GM21390 (cell line): ENCODE measurements around the gene PEPD.

Source experiments
- ATAC-seq: cut with Tn5 transposase; IDR thresholded peaks from one replicate; pipeline ENCODE4 v1.9.1; 2021; ENCODE audit not compliant: unreplicated experiment

Gene PEPD

GRCh38 chr19:33547676-33548075 lies 26.1 kb upstream of the PEPD start:
- ATAC-seq: no peak

GRCh38 chr19:33546656-33547055 lies 25.1 kb upstream of the PEPD start:
- no peak for ATAC-seq

GRCh38 chr19:33545217-33545981 lies 23.8 kb upstream of the PEPD start:
- ATAC-seq: no peak

GRCh38 chr19:33535226-33535625 lies 13.6 kb upstream of the PEPD start:
- ATAC-seq: no peak

GRCh38 chr19:33532859-33533460 lies 11.4 kb upstream of the PEPD start:
- ATAC-seq: no peak

GRCh38 chr19:33530842-33531241 lies 9.3 kb upstream of the PEPD start:
- no peak for ATAC-seq

GRCh38 chr19:33530296-33530695 lies 8.7 kb upstream of the PEPD start:
- no peak for ATAC-seq

- ATAC-seq: no peak
Observed at GRCh38 chr19:33529094-33529676, 7.6 kb upstream of the PEPD start.

GRCh38 chr19:33528404-33528803 lies 6.8 kb upstream of the PEPD start:
- no peak for ATAC-seq

- ATAC-seq: no peak
Observed at GRCh38 chr19:33527125-33527524, 5.5 kb upstream of the PEPD start.

GRCh38 chr19:33524024-33524664 lies 2.6 kb upstream of the PEPD start:
- ATAC-seq: no peak

GRCh38 chr19:33523167-33523566 lies 1.6 kb upstream of the PEPD start:
- ATAC-seq: no peak

GRCh38 chr19:33522371-33522662 lies 726 bp upstream of the PEPD start:
- no peak for ATAC-seq

- no peak for ATAC-seq
Observed at GRCh38 chr19:33520844-33521479, 629 bp downstream of the PEPD start.

GRCh38 chr19:33520048-33520643 lies 1.4 kb downstream of the PEPD start:
- ATAC-seq: no peak

GRCh38 chr19:33519416-33519815 lies 2.2 kb downstream of the PEPD start:
- ATAC-seq: no peak

GRCh38 chr19:33518541-33518940 lies 3.0 kb downstream of the PEPD start:
- ATAC-seq: no peak

- ATAC-seq: no peak
Observed at GRCh38 chr19:33517922-33518321, 3.7 kb downstream of the PEPD start.

- no peak for ATAC-seq
Observed at GRCh38 chr19:33515921-33516320, 5.7 kb downstream of the PEPD start.

- no peak for ATAC-seq
Observed at GRCh38 chr19:33514885-33515551, 6.6 kb downstream of the PEPD start.

- no peak for ATAC-seq
Observed at GRCh38 chr19:33513424-33513823, 8.2 kb downstream of the PEPD start.
